ENCODE data around the gene B3GNT3.

B3GNT3 gene

GRCh38 chr19:17859533-17860330 is 64.8 kb downstream of the B3GNT3 start, which contains the start of gene RPL18A:
Gene RPL18A, plus strand, starts transcription at chr19:17859910. Its CDS starts 47 bp downstream, at chr19:17859957.
- peak; percentile 95 to 100 (median 99) for DNase-seq (ENCODE audit: low read depth in 3 of 3)

- DNase-seq (ENCODE audit: low read depth in 3 of 3), result no peak
Observed at GRCh38 chr19:17860331-17860992, 65.5 kb downstream of the B3GNT3 start.

GRCh38 chr19:17860993-17861360 is 66.0 kb downstream of the B3GNT3 start:
- no peak for DNase-seq (ENCODE audit: low read depth in 3 of 3)

- no peak for DNase-seq (ENCODE audit: low read depth in 3 of 3)
Observed at GRCh38 chr19:17861542-17862402, 66.8 kb downstream of the B3GNT3 start.

- no peak for DNase-seq (ENCODE audit: low read depth in 3 of 3)
Observed at GRCh38 chr19:17862711-17863519, 68.0 kb downstream of the B3GNT3 start.

Data from stimulated activated CD4-positive, alpha-beta T cell treated with anti-CD3 and anti-CD28 coated beads, TNF-alpha, amount 100 ng/mL, for 48 hours (primary cell).